Fibroblast of lung (primary cell): ENCODE measurements around the gene HEXIM1. TPM values are rescaled to one million over a fixed set of nuclear protein-coding genes. Genes with fewer than 3 reads are reported as not detected.

Experiments
- DNase-seq, 2 donors: peaks; one replicate each; pipeline versions ENCODE4 v3.0.0 to v3.0.0-alpha.2; 2010; ENCODE audit warnings: low read depth in 2 of 2
- H2AFZ ChIP-seq: 2 replicates; pipeline ENCODE4 v1.5.1; 2012; ENCODE audit warnings: low read length, control low read depth, inconsistent platforms
- H3K27ac ChIP-seq: 2 replicates; pipeline ENCODE4 v1.5.1; 2011; ENCODE audit warnings: low read length, control low read depth; ENCODE audit not compliant: insufficient read depth
- H3K27me3 ChIP-seq: 2 replicates; pipeline ENCODE4 v1.5.1; 2011; ENCODE audit warnings: mild to moderate bottlenecking, low read length; ENCODE audit not compliant: control insufficient read depth, insufficient read depth
- H3K36me3 ChIP-seq: 2 replicates; pipeline ENCODE4 v1.5.1; 2011; ENCODE audit warnings: low read length; ENCODE audit not compliant: control insufficient read depth, insufficient read depth
- H3K4me1 ChIP-seq: 2 replicates; pipeline ENCODE4 v1.5.1; 2011; ENCODE audit warnings: low read length; ENCODE audit not compliant: control insufficient read depth, insufficient read depth; ENCODE audit errors: extremely low read depth
- H3K4me2 ChIP-seq: 2 replicates; pipeline ENCODE4 v1.5.1; 2011; ENCODE audit warnings: low read length, control low read depth; ENCODE audit not compliant: insufficient read depth; ENCODE audit errors: extremely low read depth
- H3K4me3 ChIP-seq, 4 experiments: fragments of 200-600 bp in 1 of 4; sonication (generic) in 1 of 4; replicated peaks in 1 of 4; 2 replicates each; pipeline ENCODE4 v1.5.1; 2011 to 2016; ENCODE audit warnings: low read length in 4 of 4, low read depth in 3 of 4, mild to moderate bottlenecking in 3 of 4, control low read depth in 2 of 4, inconsistent platforms in 1 of 4, mixed read lengths in 1 of 4; ENCODE audit not compliant: insufficient read depth in 1 of 4; ENCODE audit errors: control extremely low read depth in 1 of 4
- H3K79me2 ChIP-seq: 2 replicates; pipeline ENCODE4 v1.5.1; 2012; ENCODE audit warnings: mild to moderate bottlenecking, low read length, inconsistent platforms; ENCODE audit not compliant: control insufficient read depth, insufficient read depth
- H3K9ac ChIP-seq: 2 replicates; pipeline ENCODE4 v1.5.1; 2011; ENCODE audit warnings: mild to moderate bottlenecking, low read length, control low read depth; ENCODE audit not compliant: insufficient read depth
- H3K9me3 ChIP-seq: 2 replicates; pipeline ENCODE4 v1.5.1; 2012; ENCODE audit warnings: low read depth, low read length; ENCODE audit not compliant: control insufficient read depth, insufficient read depth
- H4K20me1 ChIP-seq: 2 replicates; pipeline ENCODE4 v1.5.1; 2011; ENCODE audit warnings: low read length; ENCODE audit not compliant: control insufficient read depth, insufficient read depth; ENCODE audit errors: extremely low read depth
- CTCF ChIP-seq, 2 donors: IDR thresholded peaks in 1 of 2; conservative IDR thresholded peaks in 1 of 2; 1 replicate in 1 of 2; 2 replicates in 1 of 2; pipeline ENCODE4 v1.5.1; 2011 to 2012; ENCODE audit warnings: low read length in 2 of 2, control low read depth in 1 of 2, inconsistent platforms in 1 of 2, low read depth in 1 of 2, mild to moderate bottlenecking in 1 of 2
- EZH2 ChIP-seq: IDR thresholded peaks from 2 replicates; pipeline ENCODE4 v1.5.1; 2012; ENCODE audit warnings: low read length, control low read depth, mild to moderate bottlenecking; ENCODE audit errors: missing control alignments
- polyA plus RNA-seq, 2 donors: library from polyadenylated mRNA; depleted of rRNA in 1 of 2; stranded (reverse) in 1 of 2; unstranded in 1 of 2; fragments of >200 nt; gene quantifications; 2 replicates each; pipeline ENCODE4 v1.2.1, GENCODE V29; 2011 to 2012; ENCODE audit warnings: missing spikeins in 1 of 2
- total RNA-seq: library from RNA; depleted of rRNA; stranded (reverse); fragments of >200 nt; gene quantifications from 2 replicates; pipeline ENCODE4 v1.2.1, GENCODE V29; 2014

Gene HEXIM1
- total and polyA plus RNA-seq, 2 donors (not counting 1 experiment from before 2014, with no cell fraction given): 9.9 to 11.7 TPM

GRCh38 chr17:45162025-45162687 is 13.9 kb downstream of the HEXIM1 start:
- no peak for DNase-seq
- peak overlapping the region; percentile 65 for H2AFZ ChIP-seq
- no peak overlapping the region for H3K9ac ChIP-seq

GRCh38 chr17:45164734-45165269 is 16.5 kb downstream of the HEXIM1 start:
- TF ChIP-seq EZH2 (no peak), CTCF (conservative IDR thresholded peaks at IDR 0.05 in 1 of 2, IDR thresholded peaks at IDR 0.05 in 1 of 2; ENCODE audit: low read depth in 1 of 2, low read length in 2 of 2) (no peak)
- Histone ChIP-seq H3K9ac (no peak overlapping the region), H4K20me1 (no peaks in the 10 kb centered on the region), H3K9me3 (no peaks in the 10 kb centered on the region), H3K79me2 (peaks cover 15% of the 10 kb centered on the region), H3K4me1 (peaks cover 5% of the 10 kb centered on the region), H2AFZ (no peak overlapping the region), H3K4me3 (no peak overlapping the region), H3K36me3 (no peaks in the 10 kb centered on the region), H3K4me2 (no peak overlapping the region), H3K27me3 (no peaks in the 10 kb centered on the region), H3K27ac (no peak overlapping the region)
- DNase-seq: no peak

More at GRCh38 chr17:45162025-45162687, 13.9 kb downstream of the HEXIM1 start:
- Histone ChIP-seq H3K79me2 (peaks cover 37% of the 10 kb centered on the region), H3K27ac (peak overlapping the region; percentile 7), H3K4me3 (peak overlapping the region; percentile 27 to 73 (median 46)), H4K20me1 (no peaks in the 10 kb centered on the region), H3K4me1 (peaks cover 9% of the 10 kb centered on the region), H3K9me3 (no peaks in the 10 kb centered on the region), H3K4me2 (peak overlapping the region; percentile 98), H3K27me3 (no peaks in the 10 kb centered on the region), H3K36me3 (no peaks in the 10 kb centered on the region)
- TF ChIP-seq CTCF (conservative IDR thresholded peaks at IDR 0.05 in 1 of 2, IDR thresholded peaks at IDR 0.05 in 1 of 2; ENCODE audit: low read depth in 1 of 2, low read length in 2 of 2) (no peak), EZH2 (no peak)

- H3K9ac ChIP-seq: no peak overlapping the region
- peaks cover 22% of the 10 kb centered on the region for H3K4me1 ChIP-seq
- H3K27me3 ChIP-seq: no peaks in the 10 kb centered on the region
- H3K79me2 ChIP-seq: no peaks in the 10 kb centered on the region
- H3K27ac ChIP-seq: no peak overlapping the region
- no peak overlapping the region for H3K4me2 ChIP-seq
- no peak overlapping the region for H3K4me3 ChIP-seq
- no peak overlapping the region for H2AFZ ChIP-seq
- DNase-seq: no peak
- TF ChIP-seq EZH2 (no peak), CTCF (conservative IDR thresholded peaks at IDR 0.05 in 1 of 2, IDR thresholded peaks at IDR 0.05 in 1 of 2; ENCODE audit: low read depth in 1 of 2, low read length in 2 of 2) (no peak)
- H4K20me1 ChIP-seq: no peaks in the 10 kb centered on the region
- no peaks in the 10 kb centered on the region for H3K9me3 ChIP-seq
- peaks cover 2% of the 10 kb centered on the region for H3K36me3 ChIP-seq
Observed at GRCh38 chr17:45168991-45169752, 20.9 kb downstream of the HEXIM1 start.
